ENCODE measurements around the gene GSKIP. TPM values are rescaled to one million over a fixed set of nuclear protein-coding genes. Genes with fewer than 3 reads are reported as not detected.

The GSKIP gene
- polyA plus RNA-seq, 1 of the 3 experiments (the other 2 are of a cell fraction) = 13.6 TPM

- H3K9me2 ChIP-seq = no peaks in the 10 kb centered on the region
- H2AFZ ChIP-seq (ENCODE audit: low read depth) = no peak overlapping the region
- no peak overlapping the region for H3K9ac ChIP-seq
- H3K4me3 ChIP-seq (ENCODE audit: low read depth in 2 of 2, low read length in 1 of 2) = no peak overlapping the region
- peaks cover 0 to 3% of the 10 kb centered on the region in 2 experiments for H3K36me3 ChIP-seq (replicated peaks in 1 of 2; ENCODE audit: control insufficient read depth in 1 of 2, insufficient read depth in 2 of 2, low read length in 1 of 2)
- TF ChIP-seq CTCF (IDR thresholded peaks at IDR 0.05) = no peak
- TF ChIP-seq NRF1 (IDR thresholded peaks at IDR 0.05; ENCODE audit: low read depth, low read length) = no peak
- no peak for TF ChIP-seq IRF3 (IDR thresholded peaks at IDR 0.05; ENCODE audit: low read depth, low read length)
- no peak for TF ChIP-seq RCOR1 (IDR thresholded peaks at IDR 0.05; ENCODE audit: low read length)
- TF ChIP-seq, protein P1, sequence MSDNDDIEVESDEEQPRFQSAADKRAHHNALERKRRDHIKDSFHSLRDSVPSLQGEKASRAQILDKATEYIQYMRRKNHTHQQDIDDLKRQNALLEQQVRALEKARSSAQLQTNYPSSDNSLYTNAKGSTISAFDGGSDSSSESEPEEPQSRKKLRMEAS (IDR thresholded peaks at IDR 0.05; ENCODE audit: low read depth) = no peak
- no peak for TF ChIP-seq RXRA (IDR thresholded peaks at IDR 0.05; ENCODE audit: borderline replicate concordance, low read depth)
- no peak for TF ChIP-seq TAF1 (IDR thresholded peaks at IDR 0.05; ENCODE audit: borderline replicate concordance, low read depth, low read length)
- TF ChIP-seq FOXM1 (IDR thresholded peaks at IDR 0.05; ENCODE audit: low read depth) = no peak
- no peaks in the 10 kb centered on the region for H3K27me3 ChIP-seq (ENCODE audit: insufficient read depth)
- ChIA-PET CTCF (no interaction called here), POLR2A (no interaction called here)
- H4K20me1 ChIP-seq (ENCODE audit: insufficient read depth) = no peaks in the 10 kb centered on the region; the same call in 1 of the 2 replicates
- no peak overlapping the region for H3K4me2 ChIP-seq
- H3K4me1 ChIP-seq (ENCODE audit: control insufficient read depth in 1 of 2, insufficient read depth in 2 of 2, low read depth in 1 of 2, low read length in 1 of 2) = peaks cover 14 to 17% of the 10 kb centered on the region in 2 experiments; a peak in 3 of 4 replicates
- H3F3A ChIP-seq (replicated peaks; ENCODE audit: insufficient read depth) = no peaks in the 10 kb centered on the region
- no peak for DNase-seq
- no peak overlapping the region for H3K27ac ChIP-seq (ENCODE audit: low read depth in 2 of 2, low read length in 1 of 2)
- no peaks in the 10 kb centered on the region for H3K9me3 ChIP-seq
- H3K79me2 ChIP-seq (ENCODE audit: insufficient read depth) = peaks cover 89% of the 10 kb centered on the region
These were observed 3.4 kb upstream of the GSKIP start for GRCh38 chr14:96359959-96360358.

DNA sequence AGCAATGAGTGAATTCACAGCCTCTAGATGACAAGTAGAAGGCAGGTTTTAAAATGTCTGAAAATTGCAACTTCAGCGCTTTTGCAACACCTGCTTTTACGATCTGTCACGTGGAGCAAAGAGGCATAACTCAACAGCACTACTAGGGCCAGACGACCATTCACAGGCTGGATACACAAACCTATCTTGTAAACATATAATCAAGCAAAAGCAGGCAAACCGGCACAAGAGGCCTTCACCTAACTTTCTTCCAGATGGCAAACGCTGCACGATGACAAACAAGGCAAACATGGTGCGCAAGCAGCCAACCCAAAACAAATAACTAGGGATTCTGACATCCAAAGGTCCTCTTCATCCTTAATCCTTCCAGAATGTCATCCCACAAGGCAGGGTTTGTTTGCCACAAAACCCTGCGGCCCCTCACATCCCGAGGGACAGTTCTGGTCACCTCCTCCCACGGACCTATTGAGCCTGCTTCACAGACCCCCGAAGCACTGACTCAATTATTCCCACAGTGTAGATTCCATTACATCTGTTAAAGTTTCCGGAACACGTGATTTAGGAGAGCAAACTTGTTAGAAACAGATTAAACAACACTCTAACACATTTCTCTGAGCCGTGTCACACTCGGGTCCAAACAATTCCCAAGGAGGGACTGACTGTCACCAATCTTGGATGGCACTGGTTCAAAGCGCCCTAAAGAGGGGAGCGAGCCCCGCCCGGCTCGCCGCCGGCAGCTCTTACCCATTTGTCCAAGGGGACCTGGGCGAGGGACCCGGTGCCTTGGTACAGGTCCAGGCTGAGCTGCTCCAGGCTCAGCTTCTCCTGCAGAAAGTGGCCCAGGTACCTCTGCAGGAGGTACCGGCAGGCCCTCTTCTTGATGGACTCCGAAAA, 1.0 kb upstream of the GSKIP start:
- TF ChIP-seq FOXM1 (IDR thresholded peaks at IDR 0.05; ENCODE audit: low read depth) (no peak), CTCF (IDR thresholded peaks at IDR 0.05) (no peak), USF1 (IDR thresholded peaks at IDR 0.05; ENCODE audit: borderline replicate concordance, low read depth) (peak; percentile 85), MXI1 (IDR thresholded peaks at IDR 0.05; ENCODE audit: low read depth, low read length) (peak; percentile 82)
- TF ChIP-seq, protein P1 (IDR thresholded peaks at IDR 0.05; ENCODE audit: low read depth) = 0 out of 2 replicates have a peak, but pooled peaks have one; percentile 43
- Histone ChIP-seq H3K9me3 (no peaks in the 10 kb centered on the region), H3K79me2 (ENCODE audit: insufficient read depth) (peaks cover 88% of the 10 kb centered on the region), H2AFZ (ENCODE audit: low read depth) (peak overlapping the region; percentile 83), H3K27me3 (ENCODE audit: insufficient read depth) (no peaks in the 10 kb centered on the region), H3K9me2 (no peaks in the 10 kb centered on the region), H3F3A (replicated peaks; ENCODE audit: insufficient read depth) (no peaks in the 10 kb centered on the region), H3K4me1 (ENCODE audit: control insufficient read depth in 1 of 2, insufficient read depth in 2 of 2, low read depth in 1 of 2, low read length in 1 of 2) (peaks cover 14 to 22% of the 10 kb centered on the region in 2 experiments; a peak in 3 of 4 replicates), H3K36me3 (replicated peaks in 1 of 2; ENCODE audit: control insufficient read depth in 1 of 2, insufficient read depth in 2 of 2, low read length in 1 of 2) (peaks cover 0 to 3% of the 10 kb centered on the region in 2 experiments), H3K9ac (peak overlapping the region; percentile 84), H3K4me2 (peak overlapping the region; percentile 96), H3K4me3 (ENCODE audit: low read depth in 2 of 2, low read length in 1 of 2) (peak overlapping the region; percentile 96 to 98), H3K27ac (ENCODE audit: low read depth in 2 of 2, low read length in 1 of 2) (peak overlapping the region; percentile 66 to 87), H4K20me1 (ENCODE audit: insufficient read depth) (peaks cover 8% of the 10 kb centered on the region)
- ChIA-PET POLR2A (interaction anchor here (1.1 kb wide), 1 partner anchor 29 kb away, joined by 3 read pairs; the partner anchor contains the start of gene AK7), CTCF (interaction anchor here (0.6 to 0.9 kb wide), 2 partner anchors 17 to 28 kb away, joined by 3 to 4 read pairs; no protein-coding TSS in a partner anchor)
- peak; percentile 12 for DNase-seq
- WGBS (ENCODE audit: low lambda C conversion rate) = 2% methylated on average over 24 of the region's 27 CpGs
